GM10248 (cell line): Measurements from ENCODE around the gene PDE2A.

Experiments used
- CTCF ChIA-PET: fragments of 300-600 bp; sonication (Branson Sonifier 250); formaldehyde crosslinking; extraction: SDS; loops from one replicate; lab custom pipeline; 2021; ENCODE audit warnings: antibody characterized with exemption; lab: Yijun Ruan, JAX
- POLR2A ChIA-PET: fragments of 350-650 bp; sonication (Branson Sonifier 250); formaldehyde crosslinking; extraction: SDS; loops from one replicate; lab custom pipeline; 2020; ENCODE audit warnings: antibody characterized with exemption; lab: Yijun Ruan, JAX
- DNase-seq: peaks from one replicate; pipeline ENCODE4 v3.0.0; 2012; ENCODE audit errors: extremely low spot score
- TF ChIP-seq, protein P1 (sequence below): IDR thresholded peaks from 2 replicates; pipeline ENCODE4 v1.5.1; 2012; ENCODE audit warnings: mild to moderate bottlenecking, low read depth; ENCODE audit errors: extremely low read depth, missing control alignments, control extremely low read depth

Gene PDE2A

DNA sequence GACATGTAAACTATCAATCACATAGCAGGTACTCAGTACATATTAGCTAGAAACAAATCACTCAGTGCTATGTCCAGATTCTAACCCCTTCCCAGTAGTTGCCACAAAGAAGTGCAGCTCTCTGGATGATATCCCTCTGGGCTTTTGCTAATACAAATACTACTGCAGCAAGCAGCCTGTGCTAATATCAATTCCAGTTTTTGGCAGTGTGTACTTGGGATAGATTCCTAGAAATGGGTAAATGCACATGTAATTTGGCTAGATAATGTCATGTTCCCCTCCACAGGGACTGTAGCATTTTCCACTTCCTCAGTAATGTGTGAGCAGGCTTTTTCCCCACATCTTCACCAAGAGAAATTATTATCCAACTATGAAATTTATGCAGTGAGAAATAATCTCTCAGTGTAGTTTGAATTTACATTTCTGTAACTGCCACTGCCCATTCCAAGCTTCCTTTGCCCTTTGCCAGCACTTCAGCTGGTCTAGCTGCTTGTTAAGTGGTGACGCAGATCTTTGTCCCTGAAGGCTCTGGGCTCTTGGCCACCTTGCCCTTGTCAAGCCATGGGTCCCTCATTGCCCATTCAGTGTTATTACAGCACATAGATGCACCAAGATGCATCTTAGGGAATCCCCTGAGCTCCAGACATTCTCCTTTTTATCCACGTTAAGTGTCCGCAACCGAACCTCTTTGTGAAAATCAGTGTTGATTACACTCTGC lies 132.8 kb downstream of the PDE2A start:
- TF ChIP-seq, protein P1, sequence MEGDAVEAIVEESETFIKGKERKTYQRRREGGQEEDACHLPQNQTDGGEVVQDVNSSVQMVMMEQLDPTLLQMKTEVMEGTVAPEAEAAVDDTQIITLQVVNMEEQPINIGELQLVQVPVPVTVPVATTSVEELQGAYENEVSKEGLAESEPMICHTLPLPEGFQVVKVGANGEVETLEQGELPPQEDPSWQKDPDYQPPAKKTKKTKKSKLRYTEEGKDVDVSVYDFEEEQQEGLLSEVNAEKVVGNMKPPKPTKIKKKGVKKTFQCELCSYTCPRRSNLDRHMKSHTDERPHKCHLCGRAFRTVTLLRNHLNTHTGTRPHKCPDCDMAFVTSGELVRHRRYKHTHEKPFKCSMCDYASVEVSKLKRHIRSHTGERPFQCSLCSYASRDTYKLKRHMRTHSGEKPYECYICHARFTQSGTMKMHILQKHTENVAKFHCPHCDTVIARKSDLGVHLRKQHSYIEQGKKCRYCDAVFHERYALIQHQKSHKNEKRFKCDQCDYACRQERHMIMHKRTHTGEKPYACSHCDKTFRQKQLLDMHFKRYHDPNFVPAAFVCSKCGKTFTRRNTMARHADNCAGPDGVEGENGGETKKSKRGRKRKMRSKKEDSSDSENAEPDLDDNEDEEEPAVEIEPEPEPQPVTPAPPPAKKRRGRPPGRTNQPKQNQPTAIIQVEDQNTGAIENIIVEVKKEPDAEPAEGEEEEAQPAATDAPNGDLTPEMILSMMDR = no peak
- ChIA-PET POLR2A (no interaction called here), CTCF (interaction anchor here (1.0 to 2.1 kb wide), 3 partner anchors 13 to 71 kb away, joined by 3 to 7 read pairs (median 6); no protein-coding TSS in a partner anchor)
- DNase-seq = no peak

DNA sequence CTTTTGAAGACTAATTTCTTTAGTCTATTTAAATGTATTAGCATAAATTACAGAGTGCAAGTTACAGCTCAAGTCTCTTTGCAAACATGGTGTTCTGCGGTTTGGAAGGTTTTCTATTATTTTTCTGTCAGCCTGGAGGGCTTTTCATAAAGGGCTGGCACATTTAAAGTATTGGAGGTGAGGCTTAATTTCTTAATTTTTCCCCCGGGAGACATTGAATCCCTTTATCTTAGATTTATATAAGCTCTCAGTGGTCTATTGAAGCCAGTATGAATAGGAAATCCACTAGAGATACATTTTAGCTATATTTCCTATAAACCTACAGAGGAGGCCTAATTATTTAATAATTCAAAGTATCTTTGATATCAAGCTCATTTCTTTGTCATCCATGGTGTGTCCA lies 137.2 kb downstream of the PDE2A start:
- CTCF ChIA-PET = interaction anchor here (1.1 to 3.3 kb wide), 6 partner anchors 10 to 37 kb away, joined by 3 to 14 read pairs (median 4); no protein-coding TSS in a partner anchor
- no peak for DNase-seq
- TF ChIP-seq, protein P1 = no peak
- POLR2A ChIA-PET = no interaction called here

DNA sequence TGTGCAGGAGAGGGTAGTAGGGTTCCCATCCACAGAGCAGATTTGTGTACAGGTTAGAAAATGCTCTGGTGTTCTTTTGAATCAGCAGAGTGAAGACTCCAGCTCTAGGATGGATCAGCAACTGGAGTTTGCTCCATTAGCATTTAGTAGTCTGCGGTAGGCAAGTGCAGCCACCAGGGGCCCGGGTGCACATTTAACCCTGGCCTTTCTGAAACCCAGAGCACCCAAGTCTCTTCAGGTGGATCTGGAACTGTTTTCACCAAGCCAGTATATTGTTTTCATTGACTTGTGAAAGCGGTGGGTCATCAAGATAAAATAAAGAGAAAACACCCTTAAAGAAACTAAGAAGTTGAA lies 139.1 kb downstream of the PDE2A start:
- CTCF ChIA-PET = interaction anchor here (1.5 kb wide), 1 partner anchor 13 kb away, joined by 7 read pairs; no protein-coding TSS in a partner anchor

DNA sequence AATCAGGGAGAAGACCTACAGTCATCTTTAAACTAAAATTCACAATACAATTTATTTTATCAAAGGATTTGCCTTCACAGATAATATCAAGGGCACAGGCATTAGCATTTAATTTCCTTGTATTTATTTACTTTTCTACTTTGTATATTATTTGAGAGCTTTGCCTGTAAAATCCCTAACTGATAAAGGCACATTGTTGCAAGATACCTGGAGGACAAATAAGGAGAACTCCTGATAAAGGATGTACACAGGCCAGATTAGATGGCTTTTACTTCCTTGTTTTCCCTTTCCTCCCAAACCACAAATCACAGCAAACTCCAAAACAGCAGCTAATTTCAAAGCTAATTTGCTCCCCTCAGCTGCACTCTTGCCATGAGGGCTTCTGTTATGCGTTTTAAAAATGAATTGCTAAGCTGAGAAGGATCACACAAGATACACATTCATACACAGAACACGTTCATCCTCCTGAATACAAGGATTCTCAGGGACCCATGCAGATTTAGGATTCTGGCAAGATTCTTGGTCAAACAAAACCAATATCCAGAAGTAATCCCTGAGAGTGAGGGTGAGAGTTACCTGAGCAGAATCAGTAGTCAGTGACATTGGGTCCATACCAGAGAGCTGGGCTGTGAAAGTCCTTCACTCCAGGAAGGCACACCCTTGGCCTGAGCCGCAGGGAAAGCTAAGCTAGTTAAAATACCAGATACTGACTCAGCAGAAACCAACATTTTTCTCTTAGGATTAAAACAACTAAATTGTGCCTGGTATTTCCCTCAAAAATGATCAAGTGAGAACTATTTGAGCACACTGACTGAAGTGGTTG lies 139.6 kb downstream of the PDE2A start:
- CTCF ChIA-PET = interaction anchor here (1.5 kb wide), 1 partner anchor 13 kb away, joined by 7 read pairs; no protein-coding TSS in a partner anchor
- no peak for DNase-seq
- POLR2A ChIA-PET = no interaction called here
- TF ChIP-seq, protein P1 = no peak

More for the DNA sequence above, 139.1 kb downstream of the PDE2A start:
- POLR2A ChIA-PET = no interaction called here
- TF ChIP-seq, protein P1 = no peak
- no peak for DNase-seq

DNA sequence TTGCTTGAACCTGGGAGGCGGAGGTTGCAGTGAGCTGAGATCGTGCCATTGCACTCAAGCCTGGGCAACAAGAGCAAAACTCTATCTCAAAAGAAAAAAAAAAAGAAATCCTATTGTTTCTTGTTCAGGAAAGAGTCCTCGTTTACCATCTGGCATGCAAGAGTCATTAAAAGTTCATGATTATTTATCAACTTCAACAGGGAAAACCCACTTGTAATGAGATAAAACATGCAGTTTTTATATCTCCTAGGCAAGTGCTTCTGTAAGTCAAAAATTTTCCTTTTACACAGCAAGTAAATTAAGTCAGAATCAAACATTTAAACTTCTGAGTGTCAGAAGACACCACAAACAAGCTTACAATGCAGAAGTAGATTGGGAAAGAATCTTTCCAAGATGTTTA lies 145.2 kb downstream of the PDE2A start:
- no peak for DNase-seq
- ChIA-PET CTCF (no interaction called here), POLR2A (no interaction called here)
- TF ChIP-seq, protein P1 = no peak

DNA sequence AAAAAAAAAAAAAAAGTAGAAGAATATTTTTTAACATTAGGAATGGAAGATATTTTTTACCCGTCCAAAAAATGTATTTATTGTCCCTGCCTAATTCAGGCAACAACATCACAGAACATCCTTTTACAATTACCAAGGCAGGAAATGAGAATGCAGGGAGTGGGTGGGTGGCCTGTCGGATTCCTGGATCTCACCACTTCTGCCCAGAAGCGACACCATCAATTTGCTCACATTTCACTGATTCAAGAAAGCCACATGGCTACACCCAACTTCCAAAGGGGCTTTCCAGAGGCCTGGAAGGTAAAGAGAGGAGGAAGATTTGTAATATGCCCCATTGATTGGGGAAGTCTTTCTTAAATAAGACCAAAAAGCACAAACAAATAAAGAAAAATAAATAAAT lies 146.1 kb downstream of the PDE2A start:
- POLR2A ChIA-PET = no interaction called here
- CTCF ChIA-PET = interaction anchor here (1.2 kb wide), 1 partner anchor 9 kb away, joined by 3 read pairs; no protein-coding TSS in a partner anchor
- TF ChIP-seq, protein P1 = no peak
- no peak for DNase-seq
